Tibial artery (tissue), 4 donors: ENCODE data around the gene HNRNPA1L2.
A peak's percentile ranks its signal among the peaks of the same experiment; 100 is the strongest.
"Not testable (repeated sequence)": the region's sequence is repeated elsewhere in the genome, so short reads cannot be mapped to it uniquely, and the experiment has no call there.

Experiments
- DNase-seq, 2 donors: peaks; one replicate each; pipeline ENCODE4 v3.0.0-alpha.2; 2019
- H3K27ac ChIP-seq, 2 donors: fragments of 200-600 bp; sonication (generic) in 1 of 2; 1 replicate in 1 of 2; 2 replicates in 1 of 2; pipeline ENCODE4 v1.5.1; 2018 to 2019; ENCODE audit warnings: mild to moderate bottlenecking in 1 of 2
- H3K27me3 ChIP-seq, 2 donors: fragments of 200-600 bp; sonication (generic) in 1 of 2; one replicate each; pipeline versions ENCODE4 v1.5.1 to v1.6.0; 2016 to 2019
- H3K36me3 ChIP-seq, 3 donors: fragments of 200-600 bp; sonication (generic) in 2 of 3; one replicate each; pipeline ENCODE4 v1.5.1; 2016 to 2019; ENCODE audit warnings: mild to moderate bottlenecking in 2 of 3
- H3K4me1 ChIP-seq, 4 donors: fragments of 200-600 bp; sonication (generic) in 2 of 4; 1 replicate in 3 of 4; 2 replicates in 1 of 4; pipeline ENCODE4 v1.5.1; 2016 to 2019
- H3K4me3 ChIP-seq, 2 donors: fragments of 200-600 bp; sonication (generic) in 1 of 2; 1 replicate in 1 of 2; 2 replicates in 1 of 2; pipeline ENCODE4 v1.5.1; 2018 to 2019; ENCODE audit warnings: mild to moderate bottlenecking in 2 of 2
- H3K9me3 ChIP-seq, 3 donors: fragments of 200-600 bp; sonication (generic) in 1 of 3; one replicate each; pipeline ENCODE4 v1.5.1; 2016 to 2019
- CTCF ChIP-seq, 2 experiments: fragments of 200-600 bp in 1 of 2; fragments of 450-650 bp in 1 of 2; IDR thresholded peaks; one replicate each; pipeline ENCODE4 v1.5.1; 2017 to 2019; ENCODE audit warnings: antibody characterized with exemption in 2 of 2, mild to moderate bottlenecking in 1 of 2, moderate library complexity in 1 of 2
- intact Hi-C: fragments of 100-400 bp; cut with DNase I; formaldehyde crosslinking; loops from one replicate; pipeline ENCODE4 v1.15.0; 2023; ENCODE audit warnings: low total_unique reads

HNRNPA1L2 gene

DNA sequence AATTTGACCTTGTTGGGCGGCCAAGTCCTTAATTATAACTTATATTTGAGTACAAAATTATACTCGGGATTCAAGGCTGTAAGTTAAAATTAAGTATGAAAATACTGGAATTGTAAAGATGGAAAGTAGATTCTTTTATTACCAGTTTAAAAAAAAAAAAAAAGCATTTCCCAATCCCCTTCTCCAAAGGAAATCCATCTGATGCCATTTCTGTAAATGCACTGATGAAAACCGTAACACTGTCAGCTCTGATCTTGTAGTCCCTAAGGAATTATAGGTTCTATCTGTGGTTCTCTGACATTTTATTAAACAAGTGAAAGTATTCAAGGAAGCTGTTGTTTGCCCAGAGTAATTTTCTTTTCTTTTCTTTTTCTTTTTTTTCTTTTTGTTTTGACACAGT is 41.6 kb upstream of the HNRNPA1L2 start:
- Histone ChIP-seq H3K27me3 (no peaks in the 10 kb centered on the region), H3K9me3 (no peaks in the 10 kb centered on the region), H3K27ac (peak overlapping the region; percentile 74), H3K36me3 (no peaks in the 10 kb centered on the region), H3K4me3 (peak overlapping the region; percentile 61 to 79), H3K4me1 (peaks cover 0 to 19% (median 12%) of the 10 kb centered on the region in 4 donors)
- intact Hi-C loops, result no loop called here
- TF ChIP-seq CTCF (IDR thresholded peaks at IDR 0.05), result no peak
- DNase-seq, result no peak

DNA sequence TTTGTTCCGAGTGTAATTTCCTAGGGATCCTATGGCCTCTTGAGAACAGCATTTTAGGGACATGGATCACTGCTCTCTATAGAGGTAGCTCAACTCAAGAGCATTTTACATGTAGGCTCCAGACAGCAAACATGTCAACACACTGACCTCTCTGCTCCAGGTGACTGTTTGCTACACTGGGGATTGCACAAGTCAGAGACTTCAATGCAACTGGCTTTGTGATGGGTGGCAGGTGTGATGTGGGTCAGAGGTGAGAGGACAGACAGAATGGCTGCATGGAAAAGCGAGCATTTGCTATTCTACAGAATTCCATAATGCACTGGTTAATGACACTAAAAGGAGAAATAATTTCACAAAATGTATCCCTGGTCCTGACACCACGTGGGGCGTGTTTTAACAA is 38.9 kb upstream of the HNRNPA1L2 start:
- DNase-seq, H3K4me3 ChIP-seq, H3K9me3 ChIP-seq, intact Hi-C loops, H3K36me3 ChIP-seq, H3K27ac ChIP-seq, H3K27me3 ChIP-seq: not testable (repeated sequence)
- peaks cover 0 to 19% (median 12%) of the 10 kb centered on the region in 4 donors for H3K4me1 ChIP-seq

DNA sequence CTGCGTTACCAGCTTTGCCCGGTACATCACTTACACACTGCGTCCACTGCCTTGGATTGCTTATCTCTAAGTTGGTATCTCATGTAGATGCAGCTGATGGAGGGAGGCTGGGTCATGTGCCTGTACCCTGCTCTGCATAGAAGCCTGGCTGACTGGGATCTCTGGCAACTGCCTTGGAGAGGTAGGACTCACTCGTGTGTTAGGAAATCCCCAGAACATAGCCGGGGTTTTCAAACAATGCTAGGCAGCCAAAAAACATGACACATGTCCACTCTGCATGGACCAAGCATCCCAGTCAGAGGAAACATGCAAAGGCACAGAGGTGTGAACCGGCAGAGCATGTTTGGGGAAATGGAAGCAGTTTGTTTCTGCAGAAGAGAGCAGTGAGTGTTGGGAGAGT is 36.1 kb upstream of the HNRNPA1L2 start:
- H3K4me1 ChIP-seq, H3K27ac ChIP-seq, H3K4me3 ChIP-seq, H3K9me3 ChIP-seq, DNase-seq, intact Hi-C loops, H3K36me3 ChIP-seq, H3K27me3 ChIP-seq: not testable (repeated sequence)

DNA sequence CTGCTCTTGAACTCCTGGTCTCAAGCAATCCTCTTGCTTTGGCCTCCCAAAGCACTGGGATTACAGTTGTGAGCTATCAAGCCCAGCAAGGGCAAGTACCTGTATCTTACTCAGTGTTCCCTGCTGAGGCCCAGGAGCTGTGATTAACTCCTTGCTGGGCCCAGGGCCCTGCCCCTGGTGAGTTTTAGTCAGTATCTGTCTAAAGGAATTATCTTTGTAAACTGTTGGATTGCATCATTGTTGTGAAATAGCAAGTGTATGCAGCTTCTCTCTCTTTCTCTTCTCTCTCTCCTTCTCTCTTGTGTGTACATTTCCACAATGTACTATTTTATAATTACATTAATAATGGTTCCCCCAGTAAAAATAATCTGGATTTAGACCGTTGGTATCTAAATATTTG is 35.4 kb upstream of the HNRNPA1L2 start:
- DNase-seq, H3K27me3 ChIP-seq, H3K9me3 ChIP-seq, intact Hi-C loops, H3K4me3 ChIP-seq, H3K27ac ChIP-seq, H3K4me1 ChIP-seq, H3K36me3 ChIP-seq: not testable (repeated sequence)

- H3K4me3 ChIP-seq, intact Hi-C loops, H3K36me3 ChIP-seq, H3K9me3 ChIP-seq, H3K4me1 ChIP-seq, H3K27ac ChIP-seq, H3K27me3 ChIP-seq, DNase-seq: not testable (repeated sequence)
Observed at GRCh38 chr13:52608184-52608583, 34.0 kb upstream of the HNRNPA1L2 start.

DNA sequence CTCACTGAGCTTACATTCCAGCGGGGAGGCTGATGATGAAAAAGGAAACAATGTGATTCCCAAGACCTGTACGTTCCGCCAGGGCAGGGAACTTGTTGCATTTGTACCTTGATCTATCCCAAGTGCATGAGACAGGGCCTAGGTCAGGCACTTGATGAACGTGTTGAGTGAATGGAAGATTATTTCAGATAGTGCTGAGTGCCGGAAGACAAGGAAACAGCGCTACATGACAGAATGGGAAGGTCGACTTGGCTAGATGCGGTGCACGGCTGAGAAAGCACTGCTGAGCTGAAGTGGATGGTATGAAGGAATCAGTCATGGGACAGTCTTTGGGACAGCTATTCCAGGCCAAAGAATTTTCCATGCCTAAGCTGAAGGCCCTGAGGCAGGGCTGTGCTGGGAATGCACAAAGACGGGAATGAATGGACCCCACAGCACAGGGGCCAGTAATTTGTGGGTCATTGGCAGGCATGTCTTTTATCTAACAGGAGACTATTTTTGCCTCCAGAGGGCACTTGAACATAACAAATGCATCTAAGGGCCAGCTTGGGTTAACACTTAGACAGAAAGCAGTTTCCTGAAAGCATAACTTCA is 33.1 kb upstream of the HNRNPA1L2 start:
- H3K4me1 ChIP-seq, H3K27me3 ChIP-seq, H3K9me3 ChIP-seq, DNase-seq, intact Hi-C loops, H3K36me3 ChIP-seq, H3K27ac ChIP-seq, H3K4me3 ChIP-seq: not testable (repeated sequence)

- H3K27me3 ChIP-seq, intact Hi-C loops, H3K4me1 ChIP-seq, H3K36me3 ChIP-seq, H3K4me3 ChIP-seq, H3K27ac ChIP-seq, H3K9me3 ChIP-seq, DNase-seq: not testable (repeated sequence)
Observed at GRCh38 chr13:52610158-52610557, 32.1 kb upstream of the HNRNPA1L2 start.

DNA sequence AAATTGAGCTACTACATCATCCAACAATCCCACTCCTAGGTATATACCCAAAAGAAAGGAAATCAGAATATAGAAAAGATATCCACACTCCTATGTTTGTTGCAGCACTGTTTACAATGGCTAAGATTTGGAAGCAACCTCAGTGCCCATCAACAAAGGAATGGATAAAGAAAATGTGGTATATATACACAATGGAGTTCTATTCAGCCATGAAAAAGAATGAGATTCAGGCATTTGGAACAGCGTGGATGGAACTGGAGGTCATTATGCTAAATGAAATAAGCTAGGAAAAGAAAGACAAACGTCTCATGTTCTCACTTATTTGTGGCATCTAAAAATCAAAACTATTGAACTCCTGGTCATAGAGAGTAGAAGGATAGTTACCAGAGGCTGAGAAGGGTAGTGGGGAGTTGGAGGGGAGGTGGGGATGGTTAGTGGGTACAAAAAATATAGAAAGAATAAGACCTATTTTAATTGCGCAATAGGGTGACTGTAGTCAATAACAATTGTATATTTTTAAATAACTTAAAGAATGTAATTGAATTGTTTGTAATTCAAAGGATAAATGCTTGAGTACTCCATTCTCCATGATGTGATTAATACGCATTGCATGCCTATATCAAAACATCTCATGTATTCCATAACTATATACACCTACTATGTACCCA is 27.0 kb upstream of the HNRNPA1L2 start:
- H3K4me1 ChIP-seq, result peaks cover 0 to 16% (median 5%) of the 10 kb centered on the region in 4 donors
- H3K27ac ChIP-seq, result no peak overlapping the region
- H3K36me3 ChIP-seq, result no peaks in the 10 kb centered on the region
- H3K4me3 ChIP-seq, result no peak overlapping the region
- no peaks in the 10 kb centered on the region for H3K27me3 ChIP-seq
- DNase-seq, result no peak
- intact Hi-C loops, result loop anchor here (5.0 kb wide), 1 partner anchor 37 kb away; the partner anchor contains the start of gene SUGT1
- no peak for TF ChIP-seq CTCF (IDR thresholded peaks at IDR 0.05)
- H3K9me3 ChIP-seq, result no peaks in the 10 kb centered on the region
